Testis (tissue), 3 donors: Measurements from ENCODE around the gene ASTN1. TPM values are rescaled to one million over a fixed set of nuclear protein-coding genes. Genes with fewer than 3 reads are reported as not detected.

Source experiments
- DNase-seq: peaks from one replicate; pipeline ENCODE4 v3.0.0-alpha.2; 2019
- H3K27ac ChIP-seq, 2 donors: fragments of 200-600 bp; sonication (generic); one replicate each; pipeline ENCODE4 v1.5.1; 2019
- H3K27me3 ChIP-seq: fragments of 200-600 bp; sonication (generic); one replicate; pipeline ENCODE4 v1.5.1; 2019
- H3K36me3 ChIP-seq: fragments of 200-600 bp; sonication (generic); one replicate; pipeline ENCODE4 v1.5.1; 2017; ENCODE audit warnings: low read depth; ENCODE audit errors: missing control alignments
- H3K4me1 ChIP-seq: fragments of 200-600 bp; sonication (generic); one replicate; pipeline ENCODE4 v1.5.1; 2019
- H3K4me3 ChIP-seq, 2 donors: fragments of 200-600 bp; sonication (generic); one replicate each; pipeline ENCODE4 v1.5.1; 2017 to 2019
- H3K9me3 ChIP-seq: fragments of 200-600 bp; sonication (generic); one replicate; pipeline ENCODE4 v1.5.1; 2017
- POLR2A ChIP-seq: fragments of 450-650 bp; IDR thresholded peaks from one replicate; pipeline ENCODE4 v1.6.1; 2017; ENCODE audit warnings: antibody characterized with exemption, mild to moderate bottlenecking, moderate library complexity
- WGBS, 2 donors: methylation state at CpG; one replicate each; pipeline ENCODE4 v1.1.5; 2018; 5-methylcytosine and 5-hydroxymethylcytosine counted together
- intact Hi-C: fragments of 100-400 bp; cut with DNase I; formaldehyde crosslinking; loops from one replicate; pipeline ENCODE4 v1.15.1; 2023; ENCODE audit warnings: low total_unique reads
- polyA plus RNA-seq: library from polyadenylated mRNA; stranded (reverse); fragments of 350-450 nt; fragmentation: Illumina TruSeq; extraction: RNeasy Lipid Tissue Mini Kit (QIAGEN cat#74804); gene quantifications from one replicate; pipeline ENCODE4 v1.2.3, GENCODE V29; 2014; ENCODE audit warnings: low read depth, low replicate concordance; ENCODE audit not compliant: insufficient read depth
- total RNA-seq, 2 donors: library from RNA; depleted of rRNA; stranded (reverse); fragments of >200 nt; gene quantifications; one replicate each; pipeline ENCODE4 v1.2.3, GENCODE V29; 2016
- TF ChIP-seq, protein P1 (sequence below), 3 experiments: fragments of 450-650 bp in 2 of 3; fragments of 200-600 bp in 1 of 3; sonication (generic) in 1 of 3; IDR thresholded peaks; one replicate each; pipeline ENCODE4 v1.5.1; 2016 to 2019; ENCODE audit warnings: antibody characterized with exemption in 3 of 3, mild to moderate bottlenecking in 2 of 3, moderate library complexity in 1 of 3

ASTN1 gene
- total and polyA plus RNA-seq, 3 donors from 2014 or later = 1.2 to 2.7 (median 2.1) TPM

DNA sequence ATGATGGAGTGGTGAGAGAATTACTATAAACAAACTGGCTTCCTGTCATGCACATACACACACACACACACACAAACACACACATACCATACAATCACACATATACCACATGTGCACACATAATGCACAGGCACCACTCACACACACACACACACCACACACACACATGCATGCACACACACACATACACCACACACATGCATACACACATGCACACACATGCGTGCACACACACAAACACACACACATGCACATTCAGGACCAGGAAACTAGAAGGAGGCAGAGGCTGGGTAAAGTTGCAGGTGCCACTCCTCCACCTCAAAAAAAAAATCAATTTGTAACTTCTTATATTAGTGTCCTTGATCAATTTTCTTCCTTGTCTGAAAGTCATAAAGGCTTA lies 153.0 kb downstream of the ASTN1 start:
- no peak overlapping the region for H3K4me3 ChIP-seq
- DNase-seq = no peak

DNA sequence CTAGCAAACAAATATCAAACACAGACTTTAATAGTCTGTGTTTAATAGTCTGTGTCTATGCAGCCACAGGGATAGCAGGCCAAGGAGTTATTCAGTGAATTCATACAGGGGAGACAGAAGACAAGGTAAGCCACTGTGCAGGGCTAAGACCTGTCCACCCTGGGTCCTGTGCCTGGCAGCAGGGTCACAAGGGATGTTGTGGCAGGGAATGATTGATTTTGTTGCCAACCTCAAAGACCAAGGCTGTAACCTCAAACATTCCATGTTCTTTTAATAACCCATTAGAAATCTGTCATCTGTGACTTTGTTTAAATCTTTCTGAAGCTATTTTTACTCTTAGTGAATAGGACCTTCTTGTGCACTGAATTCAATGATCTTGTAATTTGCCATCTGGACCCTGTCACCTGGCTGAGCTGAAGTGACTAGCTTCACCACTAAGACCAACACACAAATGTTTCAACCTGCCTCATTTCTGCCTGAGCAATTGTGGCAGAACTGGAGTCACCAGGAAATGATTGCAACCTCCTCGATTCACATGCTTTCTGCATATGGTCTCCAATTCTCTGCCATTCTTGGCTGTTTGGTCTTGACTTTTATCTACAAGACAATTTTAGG lies 154.2 kb downstream of the ASTN1 start:
- no peak overlapping the region for H3K4me3 ChIP-seq
- intact Hi-C loops = no loop called here
- TF ChIP-seq POLR2A = no peak
- TF ChIP-seq, protein P1, sequence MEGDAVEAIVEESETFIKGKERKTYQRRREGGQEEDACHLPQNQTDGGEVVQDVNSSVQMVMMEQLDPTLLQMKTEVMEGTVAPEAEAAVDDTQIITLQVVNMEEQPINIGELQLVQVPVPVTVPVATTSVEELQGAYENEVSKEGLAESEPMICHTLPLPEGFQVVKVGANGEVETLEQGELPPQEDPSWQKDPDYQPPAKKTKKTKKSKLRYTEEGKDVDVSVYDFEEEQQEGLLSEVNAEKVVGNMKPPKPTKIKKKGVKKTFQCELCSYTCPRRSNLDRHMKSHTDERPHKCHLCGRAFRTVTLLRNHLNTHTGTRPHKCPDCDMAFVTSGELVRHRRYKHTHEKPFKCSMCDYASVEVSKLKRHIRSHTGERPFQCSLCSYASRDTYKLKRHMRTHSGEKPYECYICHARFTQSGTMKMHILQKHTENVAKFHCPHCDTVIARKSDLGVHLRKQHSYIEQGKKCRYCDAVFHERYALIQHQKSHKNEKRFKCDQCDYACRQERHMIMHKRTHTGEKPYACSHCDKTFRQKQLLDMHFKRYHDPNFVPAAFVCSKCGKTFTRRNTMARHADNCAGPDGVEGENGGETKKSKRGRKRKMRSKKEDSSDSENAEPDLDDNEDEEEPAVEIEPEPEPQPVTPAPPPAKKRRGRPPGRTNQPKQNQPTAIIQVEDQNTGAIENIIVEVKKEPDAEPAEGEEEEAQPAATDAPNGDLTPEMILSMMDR (IDR thresholded peaks at IDR 0.05) = no peak
- no peaks in the 10 kb centered on the region for H3K9me3 ChIP-seq
- DNase-seq = no peak
- H3K27ac ChIP-seq = no peak overlapping the region
- 85 to 100% methylated on average over 1 of the region's 1 CpG for WGBS, 2 donors
- no peaks in the 10 kb centered on the region for H3K36me3 ChIP-seq
- H3K27me3 ChIP-seq = no peaks in the 10 kb centered on the region
- H3K4me1 ChIP-seq = no peaks in the 10 kb centered on the region

More for the DNA sequence above, 153.0 kb downstream of the ASTN1 start:
- no peak for TF ChIP-seq POLR2A
- TF ChIP-seq, protein P1 (IDR thresholded peaks at IDR 0.05) = no peak
- Histone ChIP-seq H3K36me3 (no peaks in the 10 kb centered on the region), H3K27me3 (no peaks in the 10 kb centered on the region), H3K9me3 (no peaks in the 10 kb centered on the region), H3K4me1 (no peaks in the 10 kb centered on the region), H3K27ac (no peak overlapping the region)
- intact Hi-C loops = no loop called here
- WGBS, 2 donors = 59 to 87% methylated on average over 1 of the region's 1 CpG

DNA sequence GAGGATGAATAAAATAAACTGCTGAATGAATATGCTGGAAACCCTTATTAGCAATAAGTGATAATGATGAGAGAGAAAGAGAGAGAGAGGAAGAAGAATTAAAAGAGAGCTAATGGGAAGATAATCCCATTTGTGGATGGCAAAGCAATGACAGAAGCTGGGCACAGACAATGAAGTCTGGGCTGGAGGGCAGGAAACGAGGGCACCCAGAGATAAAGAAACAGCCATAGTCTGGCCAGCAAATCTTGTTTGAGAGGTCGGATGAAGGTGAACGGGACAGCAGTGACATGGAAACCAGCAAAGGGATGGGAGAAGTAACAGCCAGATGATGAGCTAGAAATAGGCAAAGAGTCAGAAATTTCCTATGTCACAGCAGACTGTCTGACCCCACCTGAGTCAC lies 155.9 kb downstream of the ASTN1 start:
- Histone ChIP-seq H3K4me3 (no peak overlapping the region), H3K4me1 (no peaks in the 10 kb centered on the region), H3K9me3 (no peaks in the 10 kb centered on the region), H3K27me3 (no peaks in the 10 kb centered on the region), H3K36me3 (no peaks in the 10 kb centered on the region), H3K27ac (no peak overlapping the region)
- no peak for DNase-seq
- intact Hi-C loops = no loop called here
- TF ChIP-seq, protein P1 (IDR thresholded peaks at IDR 0.05) = no peak
- no peak for TF ChIP-seq POLR2A
- 84 to 87% methylated on average over 3 of the region's 3 CpGs for WGBS, 2 donors

DNA sequence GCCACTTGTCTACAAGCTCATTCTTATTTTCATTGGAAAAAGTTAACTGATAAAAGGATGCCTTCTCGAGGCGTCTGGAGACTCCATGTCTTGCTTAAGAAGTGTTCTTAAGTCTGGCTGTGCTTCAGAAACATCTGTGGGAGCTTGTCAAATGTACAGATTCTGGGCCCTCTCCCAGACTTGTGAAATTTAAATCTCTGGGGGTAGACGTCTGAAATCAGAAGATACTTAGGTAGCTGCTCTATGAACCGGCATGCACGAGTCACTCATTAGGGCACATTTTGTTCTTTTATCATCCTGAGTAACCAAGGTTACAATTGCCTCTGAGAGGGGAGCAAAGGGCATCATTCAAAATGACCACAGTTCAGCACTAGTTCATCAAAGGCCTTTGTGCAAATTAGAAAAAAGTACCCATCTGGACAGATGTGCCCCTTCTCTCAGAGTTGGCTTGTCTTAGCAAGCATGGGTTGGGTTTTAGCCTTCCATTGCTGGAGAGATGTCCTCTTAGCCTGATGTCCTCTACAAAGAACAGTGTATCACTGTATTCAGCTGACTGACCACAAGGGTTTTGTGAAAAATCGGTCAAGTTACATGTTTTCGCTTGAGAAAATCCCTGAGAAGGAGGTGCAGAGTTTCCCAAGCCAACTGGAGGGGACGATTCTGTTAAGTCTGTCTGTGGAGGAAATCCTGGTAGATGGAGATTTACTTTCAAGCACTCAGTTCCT lies 156.9 kb downstream of the ASTN1 start:
- Histone ChIP-seq H3K9me3 (no peaks in the 10 kb centered on the region), H3K27ac (no peak overlapping the region), H3K4me3 (no peak overlapping the region), H3K27me3 (no peaks in the 10 kb centered on the region), H3K4me1 (no peaks in the 10 kb centered on the region), H3K36me3 (no peaks in the 10 kb centered on the region)
- 51 to 54% methylated on average over 8 of the region's 8 CpGs for WGBS, 2 donors
- TF ChIP-seq, protein P1 (IDR thresholded peaks at IDR 0.05) = no peak
- TF ChIP-seq POLR2A = no peak
- intact Hi-C loops = no loop called here
- DNase-seq = no peak
